PC-9 (cell line): Measurements from ENCODE around the gene RPTOR. TPM values are rescaled to one million over a fixed set of nuclear protein-coding genes. Genes with fewer than 3 reads are reported as not detected.

Experiments used
- BruUV-seq: library from RNA; stranded (reverse); fragments of 400-500 nt; replicated peaks from 2 replicates; lab custom pipeline; 2021; lab: Mats Ljungman, UMichigan
- CTCF ChIA-PET: fragments of 300-600 bp; sonication (Branson Sonifier 250); formaldehyde crosslinking; loops from one replicate; lab custom pipeline; 2022; ENCODE audit warnings: antibody characterized with exemption; lab: Charles Lee
- POLR2A ChIA-PET: fragments of 300-600 bp; sonication (Branson Sonifier 250); formaldehyde crosslinking; loops from one replicate; lab custom pipeline; 2022; ENCODE audit warnings: antibody characterized with exemption; ENCODE audit not compliant: unreplicated experiment; lab: Charles Lee
- DNase-seq, 2 experiments: peaks; one replicate each; pipeline versions ENCODE4 v3.0.0 to v3.0.0-alpha.2; 2015 to 2022; ENCODE audit warnings: mixed read lengths in 1 of 2
- H2AFZ ChIP-seq: fragments of 200-600 bp; sonication (generic); 2 replicates; pipeline ENCODE4 v1.8.1; 2017; ENCODE audit warnings: antibody characterized with exemption
- H3F3A ChIP-seq: fragments of 200-600 bp; sonication (generic); 2 replicates; pipeline ENCODE4 v1.8.1; 2017; ENCODE audit warnings: antibody characterized with exemption, mild to moderate bottlenecking, low read depth; ENCODE audit not compliant: insufficient read depth
- H3K27ac ChIP-seq: fragments of 200-600 bp; sonication (generic); 2 replicates; pipeline ENCODE4 v1.6.1; 2016; ENCODE audit warnings: mixed run types
- H3K27me3 ChIP-seq: fragments of 200-600 bp; sonication (generic); 2 replicates; pipeline ENCODE4 v1.6.1; 2016; ENCODE audit warnings: low read depth, mixed run types; ENCODE audit not compliant: insufficient read depth
- H3K36me3 ChIP-seq: fragments of 200-600 bp; sonication (generic); 2 replicates; pipeline ENCODE4 v1.6.1; 2016; ENCODE audit warnings: low read depth, mixed run types
- H3K4me1 ChIP-seq: fragments of 200-600 bp; sonication (generic); replicated peaks from 2 replicates; pipeline ENCODE4 v1.6.1; 2016; ENCODE audit warnings: mixed run types; ENCODE audit not compliant: insufficient read depth
- H3K4me2 ChIP-seq: fragments of 200-600 bp; sonication (generic); 2 replicates; pipeline ENCODE4 v1.6.1; 2017; ENCODE audit warnings: mixed run types
- H3K4me3 ChIP-seq: fragments of 200-600 bp; sonication (generic); 2 replicates; pipeline ENCODE4 v1.6.1; 2016; ENCODE audit warnings: mixed run types
- H3K79me2 ChIP-seq: fragments of 200-600 bp; sonication (generic); 2 replicates; pipeline ENCODE4 v1.6.1; 2017; ENCODE audit warnings: low read depth, mixed run types
- H3K9me2 ChIP-seq: fragments of 200-600 bp; sonication (generic); 2 replicates; pipeline ENCODE4 v1.8.1; 2017; ENCODE audit warnings: mild to moderate bottlenecking; ENCODE audit not compliant: insufficient read depth
- H3K9me3 ChIP-seq: fragments of 200-600 bp; sonication (generic); 2 replicates; pipeline ENCODE4 v1.8.1; 2016; ENCODE audit warnings: low read depth; ENCODE audit not compliant: insufficient read depth
- H4K20me1 ChIP-seq: fragments of 200-600 bp; sonication (generic); 2 replicates; pipeline ENCODE4 v1.8.1; 2017; ENCODE audit not compliant: insufficient read depth
- CTCF ChIP-seq: fragments of 200-600 bp; sonication (generic); conservative IDR thresholded peaks from 2 replicates; pipeline ENCODE4 v1.6.1; 2017; ENCODE audit warnings: mixed run types, antibody characterized with exemption, mild to moderate bottlenecking, moderate library complexity
- EZH2 ChIP-seq: fragments of 200-600 bp; sonication (generic); IDR thresholded peaks from 2 replicates; pipeline ENCODE4 v1.8.0; 2017; ENCODE audit warnings: antibody characterized with exemption, low read depth
- intact Hi-C: fragments of 100-400 bp; cut with micrococcal nuclease; formaldehyde crosslinking; loops from one replicate; pipeline ENCODE4 v1.10.0; 2022; ENCODE audit not compliant: unreplicated experiment
- total RNA-seq: library from RNA; stranded (reverse); gene quantifications from 2 replicates; pipeline ENCODE4 v1.2.3, GENCODE V29; 2021

RPTOR gene
- total RNA-seq, 1 experiment from 2014 or later, result 50.8 TPM

- H3K9me3 ChIP-seq, result no peaks in the 10 kb centered on the region
- H3K36me3 ChIP-seq, result no peaks in the 10 kb centered on the region
- no peaks in the 10 kb centered on the region for H3K79me2 ChIP-seq
- ChIA-PET CTCF (no interaction called here), POLR2A (no interaction called here)
- TF ChIP-seq CTCF (no peak), EZH2 (no peak)
- no peak overlapping the region for H3K4me2 ChIP-seq
- H3F3A ChIP-seq, result no peaks in the 10 kb centered on the region
- H3K4me1 ChIP-seq, result no peaks in the 10 kb centered on the region
- no peaks in the 10 kb centered on the region for H3K9me2 ChIP-seq
- H3K27me3 ChIP-seq, result no peaks in the 10 kb centered on the region
- H3K4me3 ChIP-seq, result no peak overlapping the region
- no peaks in the 10 kb centered on the region for H4K20me1 ChIP-seq
- no peak overlapping the region for H3K27ac ChIP-seq
- no TSS peak for BruUV-seq
- no peak overlapping the region for H2AFZ ChIP-seq
- DNase-seq, result no peak
- intact Hi-C loops, result no loop called here
These were observed 403.7 kb downstream of the RPTOR start for GRCh38 chr17:80948019-80948975.

DNA sequence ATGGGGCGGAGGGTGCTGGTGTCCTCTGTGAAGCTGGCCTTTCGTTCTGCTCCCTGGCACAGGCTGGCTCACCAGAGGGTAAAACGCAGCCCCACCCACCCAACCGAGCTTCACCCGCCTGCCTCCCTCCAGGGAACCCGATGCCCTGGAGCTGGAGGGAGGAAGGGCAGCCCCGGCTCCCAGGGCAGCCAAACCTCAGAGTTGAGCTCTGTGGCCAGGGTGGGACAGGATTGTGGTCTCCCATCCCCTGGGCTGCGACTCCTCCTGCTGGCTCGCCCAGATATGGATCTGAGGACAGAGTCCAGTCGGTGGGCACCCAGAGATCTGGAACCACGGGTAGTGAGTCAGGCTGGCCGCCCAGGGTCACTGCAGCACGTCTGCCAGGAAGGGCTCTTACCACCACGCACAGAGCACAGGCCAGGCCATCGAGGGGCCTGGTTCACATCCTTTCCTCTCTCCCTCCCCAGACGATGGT is 404.4 kb downstream of the RPTOR start:
- no peak overlapping the region for H2AFZ ChIP-seq
- CTCF ChIA-PET, result no interaction called here
- intact Hi-C loops, result no loop called here

More for the DNA sequence above, 404.4 kb downstream of the RPTOR start:
- no peaks in the 10 kb centered on the region for H3K36me3 ChIP-seq
- no peaks in the 10 kb centered on the region for H3K9me3 ChIP-seq
- H3K9me2 ChIP-seq, result no peaks in the 10 kb centered on the region
- no peak for DNase-seq
- H3K4me3 ChIP-seq, result no peak overlapping the region
- no peaks in the 10 kb centered on the region for H4K20me1 ChIP-seq
- no peaks in the 10 kb centered on the region for H3K79me2 ChIP-seq
- H3K27ac ChIP-seq, result no peak overlapping the region
- H3K4me2 ChIP-seq, result no peak overlapping the region
- no peaks in the 10 kb centered on the region for H3K4me1 ChIP-seq
- POLR2A ChIA-PET, result no interaction called here
- no peaks in the 10 kb centered on the region for H3K27me3 ChIP-seq
- no peaks in the 10 kb centered on the region for H3F3A ChIP-seq
- BruUV-seq, result no TSS peak
- TF ChIP-seq EZH2 (no peak), CTCF (no peak)
